LNCAP (cell line): Measurements from ENCODE around the gene FOLR1.

Experiments used
- CTCF ChIP-seq: fragments of 450-650 bp; IDR thresholded peaks from 2 replicates; pipeline ENCODE4 v1.5.1; 2017; ENCODE audit warnings: mild to moderate bottlenecking

Gene FOLR1

DNA sequence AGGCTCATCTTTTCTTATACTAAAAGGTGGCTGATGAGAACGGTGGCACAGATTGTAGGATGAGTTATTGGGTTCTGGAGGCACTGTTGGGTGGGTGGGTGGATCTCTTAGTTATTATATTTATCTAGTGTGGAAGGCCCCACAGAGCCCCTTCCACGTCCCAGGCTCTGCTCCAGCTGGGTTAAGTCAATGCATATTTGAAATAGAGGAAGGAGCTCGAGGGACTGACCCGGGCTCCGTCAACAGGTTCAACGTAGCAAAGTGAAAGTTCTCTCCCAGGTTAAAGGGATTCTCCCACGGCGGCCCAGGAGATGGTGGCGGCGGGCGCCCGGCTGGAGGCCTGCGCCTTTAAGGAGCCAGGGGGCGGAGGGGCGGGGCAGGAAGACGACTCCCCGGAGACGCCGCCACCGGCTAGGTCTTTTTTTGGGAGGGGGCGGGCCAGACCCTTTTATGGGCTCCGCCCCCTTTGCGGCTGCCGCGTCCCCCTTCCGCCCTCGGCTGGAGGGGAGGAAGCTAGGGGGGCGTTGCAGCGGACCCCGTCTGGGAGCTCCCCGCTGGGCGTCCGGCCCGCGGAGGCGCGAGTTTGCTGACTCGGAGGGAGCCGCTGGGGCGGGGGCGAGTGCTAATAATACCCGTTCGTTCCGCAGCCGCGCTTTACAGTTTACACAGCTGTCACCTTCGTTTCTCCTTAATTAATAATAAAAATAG is 31.1 kb downstream of the FOLR1 start:
- TF ChIP-seq CTCF: no peak

GRCh38 chr11:72223615-72224563 is 31.9 kb downstream of the FOLR1 start:
- TF ChIP-seq CTCF: no peak

DNA sequence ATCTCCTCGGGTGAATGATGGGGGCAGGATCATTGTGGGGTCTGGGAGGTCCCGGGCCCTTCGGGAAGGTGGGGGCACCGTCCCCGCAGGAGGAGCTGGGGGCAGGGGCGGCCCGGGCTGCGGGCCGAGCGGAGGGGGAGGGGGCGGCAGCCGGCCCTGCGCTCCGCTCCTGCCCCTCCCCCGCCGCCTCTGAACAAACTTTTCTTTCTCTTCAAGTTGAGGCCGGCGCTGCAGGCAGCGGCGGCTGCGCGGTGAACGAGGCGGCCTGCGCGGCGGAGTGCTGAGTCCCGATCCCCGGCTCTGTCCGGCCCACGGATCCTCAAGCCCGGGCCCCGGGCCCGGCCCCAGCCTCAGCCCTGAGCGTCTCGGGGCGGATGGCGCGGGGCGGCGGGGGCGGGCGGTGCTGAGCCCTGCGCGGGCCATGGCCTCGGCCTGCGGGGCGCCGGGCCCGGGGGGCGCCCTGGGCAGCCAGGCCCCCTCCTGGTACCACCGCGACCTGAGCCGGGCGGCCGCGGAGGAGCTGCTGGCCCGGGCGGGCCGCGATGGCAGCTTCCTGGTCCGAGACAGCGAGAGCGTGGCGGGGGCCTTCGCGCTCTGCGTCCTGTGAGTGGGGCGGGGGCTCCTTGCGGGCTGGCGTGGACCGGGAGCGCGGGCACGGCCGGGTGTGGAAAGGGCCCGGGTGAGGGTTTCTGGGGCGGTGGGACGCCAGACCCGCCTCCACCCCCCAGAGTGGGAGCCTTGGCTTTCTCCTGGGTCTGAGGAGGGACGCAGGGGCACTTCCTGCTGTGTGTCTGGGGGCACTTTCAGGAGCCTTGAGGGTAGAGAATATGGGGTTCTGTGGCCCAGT is 32.8 kb downstream of the FOLR1 start, which contains the start of gene INPPL1:
Gene INPPL1 (plus strand): TSS at position 204 of the 847 bp plus-strand sequence. CDS start 218 bp downstream, at position 422.
- no peak for TF ChIP-seq CTCF

GRCh38 chr11:72225411-72225951 is 33.5 kb downstream of the FOLR1 start:
- no peak for TF ChIP-seq CTCF

DNA sequence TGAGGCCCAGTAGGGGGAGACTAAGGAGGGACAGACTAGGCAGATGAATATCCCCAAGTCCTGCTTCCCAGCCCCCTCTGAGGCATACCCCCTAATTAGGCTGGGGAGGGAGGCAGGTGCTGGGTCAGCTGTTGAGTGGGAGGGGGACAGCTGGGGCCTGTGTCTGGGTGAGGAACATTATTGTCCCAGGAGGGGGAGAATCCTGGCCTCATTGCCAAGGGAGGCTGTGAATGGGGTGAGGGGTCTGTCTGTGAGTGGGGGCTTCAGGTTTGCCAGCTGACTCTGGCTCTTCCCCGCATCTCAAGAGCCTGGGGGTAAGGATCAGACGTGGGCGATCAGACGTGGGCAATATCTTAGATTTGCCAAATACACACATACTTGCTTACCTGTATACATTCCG is 34.8 kb downstream of the FOLR1 start:
- TF ChIP-seq CTCF: no peak

DNA sequence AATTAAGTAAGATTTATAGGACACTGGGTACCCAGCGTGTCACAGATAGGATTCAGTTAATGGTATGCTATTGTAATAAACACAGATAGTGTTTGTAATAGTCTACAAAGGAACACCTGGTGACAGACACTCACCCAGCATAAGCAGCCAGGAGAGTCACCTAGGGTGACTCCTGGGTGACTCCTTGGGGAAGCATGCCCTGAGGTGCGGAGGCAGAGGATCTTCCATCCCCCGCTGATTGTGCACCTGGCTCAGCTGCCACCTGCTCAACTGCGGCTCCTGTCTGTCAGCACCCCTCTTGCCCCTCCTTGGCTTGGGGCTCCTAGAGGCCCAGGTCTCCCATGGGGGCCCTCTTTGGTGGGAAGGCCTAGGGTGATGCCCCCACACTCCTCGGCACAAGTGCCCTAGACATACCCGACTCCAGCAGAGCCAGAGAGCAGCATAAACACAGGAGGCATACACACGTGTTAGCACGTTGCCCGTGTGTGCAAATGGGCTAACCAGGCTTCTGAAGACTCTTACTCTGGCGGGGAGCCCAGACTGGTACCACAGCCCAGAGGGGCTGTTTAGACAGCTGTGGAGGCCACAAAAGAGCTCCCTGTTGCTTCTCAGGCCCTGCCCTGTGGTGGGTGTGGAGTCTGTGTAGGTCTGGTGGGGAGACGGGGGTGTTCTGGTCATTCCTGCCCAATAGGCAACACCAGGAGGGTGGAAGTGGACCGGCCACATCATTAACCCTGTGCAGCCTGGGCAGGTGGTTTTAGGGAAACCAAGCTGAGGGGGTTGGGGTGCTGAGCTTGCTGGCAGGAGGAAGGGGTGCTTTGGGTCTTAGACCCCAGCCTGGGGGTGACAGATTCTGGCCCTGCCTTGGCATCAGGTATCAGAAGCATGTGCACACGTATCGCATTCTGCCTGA is 35.6 kb downstream of the FOLR1 start:
- no peak for TF ChIP-seq CTCF
